Adrenal gland (tissue), 5 donors: ENCODE data around the gene FOXO3.

Experiments used
- POLR2A ChIP-seq, 2 donors: fragments of 450-650 bp; IDR thresholded peaks; one replicate each; pipeline ENCODE4 v1.6.1; 2017; ENCODE audit warnings: antibody characterized with exemption in 2 of 2, mild to moderate bottlenecking in 2 of 2, moderate library complexity in 1 of 2
- TF ChIP-seq, protein P1 (sequence below), 6 experiments: fragments of 450-650 bp in 4 of 6; fragments of 200-600 bp in 2 of 6; sonication (generic) in 1 of 6; IDR thresholded peaks; 1 replicate in 5 of 6; 2 replicates in 1 of 6; pipeline versions ENCODE4 v1.5.1 to v1.8.0; 2016 to 2021; ENCODE audit warnings: antibody characterized with exemption in 6 of 6, mild to moderate bottlenecking in 2 of 6, moderate library complexity in 1 of 6
- donor health status: DM: no; HTN: no; CAD: no.

DNA sequence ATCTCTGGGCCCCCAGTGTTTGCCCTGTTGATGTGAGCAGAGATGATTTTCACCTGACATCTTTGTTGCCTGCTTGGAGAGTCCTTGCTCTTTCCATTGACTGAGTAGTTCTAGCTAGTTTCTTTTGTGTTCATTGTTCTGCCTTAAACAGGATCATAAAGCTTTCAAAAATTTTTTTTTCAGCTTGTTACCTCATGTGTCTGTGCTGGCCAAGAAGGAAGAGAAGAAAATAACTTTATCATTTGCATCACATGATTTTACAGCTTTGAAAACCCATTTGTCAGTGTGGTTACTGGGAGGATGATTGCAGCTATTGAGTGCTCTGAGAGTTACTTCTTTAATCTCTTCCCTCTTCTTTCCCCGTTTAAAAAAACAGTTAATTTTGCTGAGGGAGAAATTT, 16.0 kb downstream of the FOXO3 start:
- TF ChIP-seq POLR2A (IDR thresholded peaks at IDR 0.05), result no peak
- TF ChIP-seq, protein P1, sequence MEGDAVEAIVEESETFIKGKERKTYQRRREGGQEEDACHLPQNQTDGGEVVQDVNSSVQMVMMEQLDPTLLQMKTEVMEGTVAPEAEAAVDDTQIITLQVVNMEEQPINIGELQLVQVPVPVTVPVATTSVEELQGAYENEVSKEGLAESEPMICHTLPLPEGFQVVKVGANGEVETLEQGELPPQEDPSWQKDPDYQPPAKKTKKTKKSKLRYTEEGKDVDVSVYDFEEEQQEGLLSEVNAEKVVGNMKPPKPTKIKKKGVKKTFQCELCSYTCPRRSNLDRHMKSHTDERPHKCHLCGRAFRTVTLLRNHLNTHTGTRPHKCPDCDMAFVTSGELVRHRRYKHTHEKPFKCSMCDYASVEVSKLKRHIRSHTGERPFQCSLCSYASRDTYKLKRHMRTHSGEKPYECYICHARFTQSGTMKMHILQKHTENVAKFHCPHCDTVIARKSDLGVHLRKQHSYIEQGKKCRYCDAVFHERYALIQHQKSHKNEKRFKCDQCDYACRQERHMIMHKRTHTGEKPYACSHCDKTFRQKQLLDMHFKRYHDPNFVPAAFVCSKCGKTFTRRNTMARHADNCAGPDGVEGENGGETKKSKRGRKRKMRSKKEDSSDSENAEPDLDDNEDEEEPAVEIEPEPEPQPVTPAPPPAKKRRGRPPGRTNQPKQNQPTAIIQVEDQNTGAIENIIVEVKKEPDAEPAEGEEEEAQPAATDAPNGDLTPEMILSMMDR (IDR thresholded peaks at IDR 0.05), result no peak
